A204.1 (cell line): Measurements from ENCODE around the gene HSPB8.

ENCODE experiments used
- FAIRE-seq: peaks from 2 replicates; lab custom pipeline; 2012; peaks lifted over from hg19 to GRCh38; lab: Jason Lieb, UNC

HSPB8 gene, protein sequence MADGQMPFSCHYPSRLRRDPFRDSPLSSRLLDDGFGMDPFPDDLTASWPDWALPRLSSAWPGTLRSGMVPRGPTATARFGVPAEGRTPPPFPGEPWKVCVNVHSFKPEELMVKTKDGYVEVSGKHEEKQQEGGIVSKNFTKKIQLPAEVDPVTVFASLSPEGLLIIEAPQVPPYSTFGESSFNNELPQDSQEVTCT

GRCh38 chr12:119178544-119179334 is at the start of gene HSPB8:
HSPB8 (plus strand) TSS chr12:119178931; CDS start chr12:119179313, 382 bp downstream.
- no peak for FAIRE-seq

GRCh38 chr12:119129827-119130434 is 48.8 kb upstream of the HSPB8 start:
- no peak for FAIRE-seq

GRCh38 chr12:119130523-119130922 is 48.2 kb upstream of the HSPB8 start:
- no peak for FAIRE-seq

GRCh38 chr12:119134284-119135072 is 44.3 kb upstream of the HSPB8 start:
- FAIRE-seq: no peak

GRCh38 chr12:119136811-119137410 is 41.8 kb upstream of the HSPB8 start:
- no peak for FAIRE-seq

DNA sequence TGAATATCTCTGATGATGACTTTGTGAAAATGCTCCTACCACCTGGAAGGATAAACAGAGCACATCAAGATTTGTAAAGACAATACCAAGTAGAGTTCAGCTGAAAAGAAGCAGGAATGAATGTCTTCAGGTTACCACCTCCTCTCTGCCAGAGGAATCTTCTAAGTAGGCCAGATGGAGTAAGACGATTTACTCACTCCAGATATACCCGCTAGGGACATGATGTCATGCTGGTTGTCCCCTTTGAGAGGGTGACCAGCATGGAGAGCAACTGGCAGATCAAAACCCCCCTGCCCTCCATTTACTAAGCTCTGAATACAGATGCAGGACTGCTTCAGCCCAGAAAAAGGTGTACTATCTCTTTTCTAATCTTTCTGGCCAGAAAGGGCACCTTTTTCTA is 39.3 kb upstream of the HSPB8 start:
- no peak for FAIRE-seq

DNA sequence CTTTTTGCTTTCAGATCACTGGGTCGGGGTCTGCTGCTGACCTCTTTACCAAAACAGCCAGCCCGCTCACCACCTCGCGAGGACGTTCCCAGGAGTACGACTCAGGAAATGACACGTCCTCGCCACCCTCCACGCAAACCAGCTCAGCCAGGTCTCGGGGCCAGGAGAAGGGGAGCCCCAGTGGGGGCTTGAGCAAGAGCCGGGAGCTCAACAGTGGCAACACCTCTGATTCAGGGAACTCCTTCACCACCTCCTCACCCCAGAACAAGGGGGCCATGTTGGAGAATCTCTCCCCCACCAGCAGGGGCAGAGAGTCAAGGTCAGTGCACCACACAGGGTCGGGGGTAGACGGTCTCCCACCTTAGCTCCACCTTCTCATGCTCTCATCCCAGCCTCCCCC is 33.4 kb upstream of the HSPB8 start:
- FAIRE-seq: no peak

DNA sequence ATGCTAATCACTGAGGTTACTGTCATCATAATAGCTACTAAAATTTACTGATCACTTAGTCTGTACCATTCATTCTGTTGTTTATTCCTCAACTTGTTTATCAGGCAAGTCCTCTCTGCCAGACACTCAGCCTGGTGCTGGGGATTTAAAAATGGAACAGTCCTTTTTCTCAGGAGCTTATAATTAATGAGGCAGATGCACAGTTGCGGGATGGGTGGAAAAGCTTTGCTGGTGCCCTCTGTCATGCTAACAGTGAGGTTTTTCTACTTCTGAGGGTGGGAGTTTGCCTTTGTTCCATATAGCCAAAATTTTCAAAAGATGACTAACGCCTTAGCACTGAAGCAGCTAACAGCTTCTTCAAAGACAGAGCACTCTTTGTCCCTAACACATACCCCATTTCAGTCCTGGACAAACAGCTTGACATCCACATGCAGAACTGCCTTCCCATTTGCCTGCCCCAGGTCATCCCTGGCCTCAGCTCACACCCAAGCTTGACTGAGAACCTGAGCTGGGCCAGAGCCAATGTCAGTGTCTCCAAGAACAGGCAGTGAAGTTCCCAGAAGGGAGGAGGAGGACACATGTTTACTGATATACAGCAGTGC is 30.8 kb upstream of the HSPB8 start:
- no peak for FAIRE-seq

DNA sequence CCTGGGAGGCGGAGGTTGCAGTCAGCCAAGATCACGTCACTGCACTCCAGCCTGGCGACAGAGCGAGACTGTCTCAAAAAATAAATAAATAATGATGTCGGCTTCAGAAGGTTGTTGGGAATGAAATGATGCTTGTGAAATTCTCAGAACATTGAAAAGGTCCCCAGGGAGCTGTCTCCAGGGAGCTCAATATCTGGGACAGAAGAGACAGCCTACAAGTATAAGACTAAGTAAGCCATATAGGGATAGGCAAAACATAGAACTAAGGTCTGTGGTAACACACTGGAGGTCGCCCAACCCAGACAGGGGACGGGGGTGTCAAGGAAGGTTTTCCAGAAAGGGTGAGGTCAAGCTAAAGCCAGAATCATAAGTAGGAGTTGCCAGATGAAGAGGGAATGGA is 29.5 kb upstream of the HSPB8 start:
- FAIRE-seq: no peak

- FAIRE-seq: no peak
These were observed 27.2 kb upstream of the HSPB8 start for GRCh38 chr12:119151445-119152026.

GRCh38 chr12:119153477-119154434 is 25.0 kb upstream of the HSPB8 start:
- no peak for FAIRE-seq

DNA sequence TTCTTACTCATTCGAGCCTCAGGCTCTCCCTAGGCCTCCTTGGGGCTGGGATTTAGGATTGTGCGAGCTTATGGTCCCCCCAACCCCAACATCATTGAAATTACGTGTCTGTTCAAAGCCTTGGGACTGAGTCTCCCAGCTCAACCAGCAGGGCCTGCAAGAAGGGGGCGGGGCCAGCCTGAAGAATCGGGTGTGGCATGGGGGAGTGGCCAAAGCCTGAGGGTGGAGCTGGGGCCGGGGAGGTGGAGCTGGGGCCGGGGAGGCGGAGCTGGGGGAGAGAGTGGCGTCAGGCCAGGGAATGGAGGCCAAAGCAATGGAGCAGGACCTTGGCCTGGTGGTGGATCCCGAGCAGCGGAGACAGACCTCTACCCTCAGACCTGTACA is 24.3 kb upstream of the HSPB8 start:
- FAIRE-seq: no peak

DNA sequence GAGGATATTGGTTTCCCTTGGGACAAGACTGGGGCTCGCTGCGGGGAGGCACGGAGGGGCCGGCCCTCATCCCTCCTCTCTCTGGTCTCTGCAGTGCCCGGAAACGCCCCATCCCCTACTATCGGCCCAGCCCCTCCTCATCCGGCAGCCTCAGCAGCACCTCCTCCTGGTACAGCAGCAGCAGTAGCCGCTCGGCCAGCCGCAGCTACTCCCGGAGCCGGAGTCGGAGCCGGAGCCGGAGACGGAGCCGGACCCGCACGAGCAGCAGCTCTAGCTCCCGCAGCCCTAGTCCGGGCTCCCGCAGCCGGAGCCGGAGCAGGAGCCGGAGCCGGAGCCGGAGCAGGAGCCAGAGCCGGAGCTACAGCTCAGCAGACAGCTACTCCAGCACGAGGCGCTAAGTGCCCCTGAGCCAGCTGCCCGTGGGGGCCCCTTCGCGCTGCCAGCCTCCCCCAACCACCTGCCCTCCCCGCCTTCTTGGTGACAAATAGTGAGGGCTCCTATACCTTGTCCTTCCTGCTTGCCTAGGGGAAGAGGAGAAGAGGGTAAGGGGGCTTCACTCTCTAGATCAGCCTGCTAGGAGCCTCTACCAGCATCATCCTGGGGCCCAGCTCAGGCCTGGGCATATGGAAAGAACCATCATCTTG is 22.2 kb upstream of the HSPB8 start:
- FAIRE-seq: no peak

DNA sequence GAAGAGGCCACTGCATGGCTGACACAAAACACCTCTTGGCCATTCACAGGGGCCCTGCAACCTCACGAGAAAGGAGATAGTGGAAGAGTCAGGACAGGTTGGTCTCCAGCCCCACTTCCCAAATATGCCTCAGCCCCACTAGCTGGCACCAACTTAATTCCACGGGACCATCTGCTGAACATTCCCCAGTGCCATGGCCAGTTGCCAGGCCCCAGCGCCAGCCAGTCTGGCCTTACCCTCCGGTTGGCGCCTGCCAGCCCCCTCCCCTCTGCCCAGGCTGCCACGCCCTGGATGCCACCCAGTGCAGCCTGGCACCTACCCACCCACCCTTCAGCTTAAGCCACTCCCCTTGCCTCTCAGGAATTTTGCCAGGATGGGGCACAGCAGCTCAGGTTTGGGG is 21.2 kb upstream of the HSPB8 start:
- FAIRE-seq: no peak

DNA sequence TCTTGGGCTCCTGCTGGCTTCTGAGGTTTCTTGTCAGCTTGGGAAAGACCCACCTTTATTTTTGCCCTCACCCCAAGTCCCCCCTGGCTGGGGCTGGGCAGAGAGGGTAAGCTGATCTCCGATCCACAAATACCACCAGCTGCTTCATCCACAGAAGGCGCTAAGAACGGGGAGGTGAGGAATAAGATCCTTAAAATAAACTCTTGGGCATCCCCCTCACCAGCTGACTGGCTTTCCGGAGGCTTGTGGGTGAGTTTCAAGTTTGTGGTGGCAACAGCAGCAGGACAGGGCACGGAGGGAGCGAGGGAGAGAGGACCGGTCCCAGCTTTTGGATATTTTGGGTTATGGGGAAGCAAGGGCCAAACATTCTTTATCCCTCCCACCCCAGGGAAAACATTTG is 20.8 kb upstream of the HSPB8 start:
- FAIRE-seq: no peak

DNA sequence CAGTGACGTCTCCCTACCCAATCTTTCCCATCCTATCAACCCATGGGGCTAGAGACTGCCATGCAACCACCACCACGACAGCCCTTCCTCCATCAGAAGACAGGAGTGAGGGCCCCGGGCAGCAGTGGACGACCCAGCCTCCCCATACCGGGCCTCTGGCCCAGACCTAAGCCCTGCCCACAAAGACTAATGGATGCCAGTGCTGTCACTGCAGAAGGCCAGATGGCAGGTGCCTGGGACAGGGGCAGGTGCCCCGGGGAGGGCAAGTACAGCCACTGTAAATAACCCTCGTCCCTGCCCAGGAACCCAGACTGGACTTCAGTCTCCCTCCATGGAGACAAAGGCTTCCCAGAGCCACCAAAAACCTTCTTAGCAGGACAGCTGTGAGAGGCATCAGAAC is 20.3 kb upstream of the HSPB8 start:
- no peak for FAIRE-seq

- FAIRE-seq: no peak
These were observed 18.9 kb upstream of the HSPB8 start for GRCh38 chr12:119159844-119160243.

DNA sequence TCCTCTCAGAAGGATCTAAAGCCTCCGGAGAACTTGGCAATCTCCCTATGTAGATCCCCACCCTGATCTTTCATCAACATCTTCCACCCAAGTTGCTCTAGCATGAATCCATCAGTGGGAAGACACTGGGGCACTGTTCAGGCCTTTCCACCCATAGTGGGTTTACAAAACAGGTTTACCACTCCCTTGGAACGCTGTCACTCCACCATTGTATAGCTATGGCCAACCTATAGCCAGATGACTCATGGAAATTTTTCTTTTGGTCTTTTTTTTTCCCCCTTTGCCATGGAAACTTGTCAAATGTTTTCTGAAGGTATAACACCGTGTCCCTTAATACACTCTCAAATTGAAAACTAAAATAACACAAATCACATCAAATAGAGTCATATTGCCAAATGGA is 10.8 kb upstream of the HSPB8 start:
- FAIRE-seq: no peak

DNA sequence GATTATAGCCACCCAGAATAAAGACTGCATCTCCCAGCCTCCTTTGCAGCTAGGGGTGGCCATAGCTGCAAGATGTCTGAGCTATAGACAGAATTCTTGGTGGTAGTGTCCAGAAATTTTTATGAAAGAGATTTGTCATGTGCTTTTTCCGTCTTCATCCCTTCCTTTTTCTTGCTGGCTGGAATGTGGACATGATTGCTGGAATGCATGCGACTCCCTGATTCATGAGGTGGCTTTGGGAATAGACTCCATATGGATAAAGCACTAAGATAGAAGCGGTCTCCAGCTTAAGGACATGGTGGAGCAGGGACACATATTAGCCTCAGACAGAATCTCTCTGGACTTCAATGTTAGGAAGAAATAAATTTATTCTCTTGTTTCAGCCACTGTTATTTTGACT is 10.0 kb upstream of the HSPB8 start:
- no peak for FAIRE-seq

- FAIRE-seq: no peak
These were observed 9.6 kb upstream of the HSPB8 start for GRCh38 chr12:119169150-119169549.
